Sigmoid colon (tissue), 7 donors: Measurements from ENCODE around the gene PLCB1. TPM values are rescaled to one million over a fixed set of nuclear protein-coding genes. Genes with fewer than 3 reads are reported as not detected.
A peak's percentile ranks its signal among the peaks of the same experiment; 100 is the strongest.

ENCODE experiments used
- DNase-seq: peaks from one replicate; pipeline ENCODE4 v3.0.0-alpha.2; 2019
- H3K27ac ChIP-seq, 4 donors: fragments of 200-600 bp; sonication (generic); one replicate each; pipeline ENCODE4 v1.5.1; 2016 to 2019; ENCODE audit warnings: mild to moderate bottlenecking in 1 of 4
- H3K27me3 ChIP-seq, 3 donors: fragments of 200-600 bp; sonication (generic); one replicate each; pipeline ENCODE4 v1.5.1; 2019; ENCODE audit warnings: mild to moderate bottlenecking in 1 of 3
- H3K36me3 ChIP-seq, 4 donors: fragments of 200-600 bp; sonication (generic); one replicate each; pipeline ENCODE4 v1.5.1; 2016 to 2019
- H3K4me1 ChIP-seq, 4 donors: fragments of 200-600 bp; sonication (generic); one replicate each; pipeline ENCODE4 v1.5.1; 2017 to 2019
- H3K4me3 ChIP-seq, 4 donors: fragments of 200-600 bp; sonication (generic); one replicate each; pipeline ENCODE4 v1.5.1; 2017 to 2019; ENCODE audit warnings: mild to moderate bottlenecking in 2 of 4, moderate library complexity in 1 of 4
- H3K9me3 ChIP-seq, 4 donors: fragments of 200-600 bp in 3 of 4; sonication (generic) in 3 of 4; one replicate each; pipeline versions ENCODE4 v1.5.1 to v1.6.1; 2013 to 2019
- CTCF ChIP-seq, 4 experiments: fragments of 450-650 bp in 3 of 4; fragments of 200-600 bp in 1 of 4; IDR thresholded peaks; one replicate each; pipeline ENCODE4 v1.5.1; 2016 to 2019; ENCODE audit warnings: antibody characterized with exemption in 4 of 4, mild to moderate bottlenecking in 3 of 4, moderate library complexity in 2 of 4
- EP300 ChIP-seq, 4 donors: sonication (generic); formaldehyde crosslinking; IDR thresholded peaks; one replicate each; pipeline ENCODE4 v1.6.1; 2017; ENCODE audit warnings: antibody characterized with exemption in 4 of 4
- POLR2A ChIP-seq, 2 donors: fragments of 450-650 bp; IDR thresholded peaks; one replicate each; pipeline ENCODE4 v1.6.1; 2016; ENCODE audit warnings: antibody characterized with exemption in 2 of 2, mild to moderate bottlenecking in 2 of 2, moderate library complexity in 2 of 2
- POLR2AphosphoS5 ChIP-seq, 4 donors: sonication (generic); formaldehyde crosslinking; IDR thresholded peaks; one replicate each; pipeline ENCODE4 v1.6.1; 2017; ENCODE audit warnings: antibody characterized with exemption in 4 of 4
- whole genome bisulfite sequencing, 2 donors: extraction: QIAGEN DNeasy Blood & Tissue Kit; methylation state at CpG; one replicate each; pipeline ENCODE4 v1.1.7; 2013; 5-methylcytosine and 5-hydroxymethylcytosine counted together
- intact Hi-C: fragments of 100-400 bp; cut with DNase I; formaldehyde crosslinking; loops from one replicate; pipeline ENCODE4 v1.15.1; 2023
- polyA plus RNA-seq, 3 donors: library from polyadenylated mRNA; stranded (reverse); fragments of 200-250 nt; gene quantifications; one replicate each; pipeline ENCODE4 v1.2.3, GENCODE V29; 2013
- total RNA-seq, 4 donors: library from RNA; depleted of rRNA; stranded (reverse); fragments of >200 nt; gene quantifications; one replicate each; pipeline ENCODE4 v1.1.0, GENCODE V29; 2016
- donor health status: healthy with polysubstance abuse.
- donor health status: Bipolar disorder and iron deficiency.
- donor health status: healthy.

The PLCB1 gene
- total and polyA plus RNA-seq, 7 donors: 0.92 to 117 (median 86.7) TPM

GRCh38 chr20:8855315-8855714 lies 723.2 kb downstream of the PLCB1 start:
- Histone ChIP-seq H3K27me3 (no peaks in the 10 kb centered on the region), H3K4me1 (peaks cover 0 to 41% (median 8%) of the 10 kb centered on the region in 4 donors), H3K4me3 (no peak overlapping the region), H3K36me3 (no peaks in the 10 kb centered on the region), H3K27ac (peak overlapping the region; percentile 44 to 70 (median 60)), H3K9me3 (no peaks in the 10 kb centered on the region)
- TF ChIP-seq POLR2A (IDR thresholded peaks at IDR 0.05): no peak
- peak in 3 of 4 donors; percentile 27 to 48 (median 44) for TF ChIP-seq POLR2AphosphoS5 (IDR thresholded peaks at IDR 0.05)
- TF ChIP-seq EP300 (IDR thresholded peaks at IDR 0.05): peak in 1 of 4 donors; percentile 14
- no peak for TF ChIP-seq CTCF (IDR thresholded peaks at IDR 0.05)
- peak; percentile 73 for DNase-seq
- intact Hi-C loops: loop anchor here (2.0 kb wide), 1 partner anchor 503 kb away; no protein-coding TSS in a partner anchor

DNA sequence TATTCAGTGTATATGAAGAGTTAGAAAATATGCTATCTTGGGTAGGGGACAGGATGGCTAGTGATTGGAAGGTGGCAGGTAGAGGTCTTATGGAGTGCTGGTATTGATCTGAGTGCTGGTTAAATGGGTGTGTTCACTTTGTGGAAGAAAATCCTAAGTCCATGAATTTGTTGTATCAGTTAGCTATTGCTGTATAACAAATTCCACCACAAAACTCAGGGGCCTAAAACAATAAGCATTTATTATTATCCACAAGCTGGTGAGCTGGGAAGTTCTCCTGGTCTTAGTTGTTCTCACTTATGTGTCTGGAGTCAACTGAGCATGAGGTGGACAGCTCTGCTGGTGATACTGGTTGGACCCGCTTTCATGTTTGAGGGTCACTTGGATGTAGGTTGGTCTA lies 724.6 kb downstream of the PLCB1 start:
- Histone ChIP-seq H3K27ac (peak overlapping the region in 2 of 4 donors; percentile 47 to 70), H3K9me3 (no peaks in the 10 kb centered on the region), H3K4me3 (no peak overlapping the region)

GRCh38 chr20:8858181-8858787 lies 726.2 kb downstream of the PLCB1 start:
- H3K36me3 ChIP-seq: no peaks in the 10 kb centered on the region
- no peak overlapping the region for H3K4me3 ChIP-seq
- no peaks in the 10 kb centered on the region for H3K9me3 ChIP-seq
- peak overlapping the region in 2 of 4 donors; percentile 33 to 50 for H3K27ac ChIP-seq
- WGBS, 2 donors: 75 to 86% methylated on average over 4 of the region's 4 CpGs
- DNase-seq: no peak
- intact Hi-C loops: no loop called here
- TF ChIP-seq POLR2A (IDR thresholded peaks at IDR 0.05) (no peak), EP300 (IDR thresholded peaks at IDR 0.05) (no peak), CTCF (IDR thresholded peaks at IDR 0.05) (no peak)
- H3K27me3 ChIP-seq: no peaks in the 10 kb centered on the region
- H3K4me1 ChIP-seq: peaks cover 0 to 17% (median 8%) of the 10 kb centered on the region in 4 donors

More for the DNA sequence above, 724.6 kb downstream of the PLCB1 start:
- Histone ChIP-seq H3K4me1 (peaks cover 0 to 32% (median 8%) of the 10 kb centered on the region in 4 donors), H3K27me3 (no peaks in the 10 kb centered on the region), H3K36me3 (no peaks in the 10 kb centered on the region)
- intact Hi-C loops: no loop called here
- DNase-seq: no peak
- no peak for TF ChIP-seq EP300 (IDR thresholded peaks at IDR 0.05)
- no peak for TF ChIP-seq POLR2A (IDR thresholded peaks at IDR 0.05)
- no peak for TF ChIP-seq POLR2AphosphoS5 (IDR thresholded peaks at IDR 0.05)
- TF ChIP-seq CTCF (IDR thresholded peaks at IDR 0.05): no peak
- WGBS, 2 donors: 93 to 97% methylated on average over 1 of the region's 1 CpG

GRCh38 chr20:8860011-8860495 lies 728.0 kb downstream of the PLCB1 start:
- H3K4me1 ChIP-seq: peaks cover 0 to 7% (median 3%) of the 10 kb centered on the region in 4 donors
- DNase-seq: no peak
- no peaks in the 10 kb centered on the region for H3K27me3 ChIP-seq
- intact Hi-C loops: no loop called here
- no peak overlapping the region for H3K4me3 ChIP-seq
- H3K9me3 ChIP-seq: no peaks in the 10 kb centered on the region
- H3K36me3 ChIP-seq: no peaks in the 10 kb centered on the region
- WGBS, 2 donors: 35 to 62% methylated on average over 2 of the region's 2 CpGs
- no peak overlapping the region for H3K27ac ChIP-seq
- no peak for TF ChIP-seq CTCF (IDR thresholded peaks at IDR 0.05)
- no peak for TF ChIP-seq EP300 (IDR thresholded peaks at IDR 0.05)
- TF ChIP-seq POLR2AphosphoS5 (IDR thresholded peaks at IDR 0.05): no peak
